Raji (cell line): Measurements from ENCODE around the gene ZFYVE1.

Source experiments
- POLR2A ChIP-seq: IDR thresholded peaks from 2 replicates; pipeline ENCODE4 v1.6.1; 2011; ENCODE audit warnings: low read depth, low read length, control low read depth; ENCODE audit not compliant: insufficient read depth

ZFYVE1 gene

GRCh38 chr14:73026845-73027542 lies at the start of gene ZFYVE1:
TSS of gene ZFYVE1 (minus strand) at chr14:73027106. CDS start at chr14:73024508, 2,598 bp downstream.
- peak; percentile 63 for TF ChIP-seq POLR2A

- no peak for TF ChIP-seq POLR2A
These were observed 42.7 kb upstream of the ZFYVE1 start for GRCh38 chr14:73069585-73069984.

GRCh38 chr14:73058922-73059673 lies 32.2 kb upstream of the ZFYVE1 start:
- no peak for TF ChIP-seq POLR2A

GRCh38 chr14:73058224-73058921 lies 31.5 kb upstream of the ZFYVE1 start, which contains the start of gene RBM25:
TSS of gene RBM25 (plus strand) at chr14:73058534. CDS start at chr14:73071642, 13,108 bp downstream.
- TF ChIP-seq POLR2A = peak; percentile 99

GRCh38 chr14:73057944-73058223 lies 31.0 kb upstream of the ZFYVE1 start:
- no peak for TF ChIP-seq POLR2A

GRCh38 chr14:73055251-73055650 lies 28.3 kb upstream of the ZFYVE1 start:
- TF ChIP-seq POLR2A = no peak

GRCh38 chr14:73049428-73049827 lies 22.5 kb upstream of the ZFYVE1 start:
- no peak for TF ChIP-seq POLR2A

GRCh38 chr14:73047808-73048207 lies 20.9 kb upstream of the ZFYVE1 start:
- no peak for TF ChIP-seq POLR2A

- TF ChIP-seq POLR2A = no peak
These were observed 1.1 kb upstream of the ZFYVE1 start for GRCh38 chr14:73027984-73028383.

GRCh38 chr14:73027546-73027945 lies 640 bp upstream of the ZFYVE1 start:
- no peak for TF ChIP-seq POLR2A

GRCh38 chr14:73026243-73026844 lies 562 bp downstream of the ZFYVE1 start:
- TF ChIP-seq POLR2A = no peak

GRCh38 chr14:73025544-73025943 lies 1.4 kb downstream of the ZFYVE1 start:
- TF ChIP-seq POLR2A = no peak

- no peak for TF ChIP-seq POLR2A
These were observed 4.9 kb downstream of the ZFYVE1 start for GRCh38 chr14:73022051-73022450.

- TF ChIP-seq POLR2A = no peak
These were observed 12.8 kb downstream of the ZFYVE1 start for GRCh38 chr14:73014105-73014504.

- no peak for TF ChIP-seq POLR2A
These were observed 18.4 kb downstream of the ZFYVE1 start for GRCh38 chr14:73008501-73008900.
